ENCODE results near the gene FERMT1.

DNA sequence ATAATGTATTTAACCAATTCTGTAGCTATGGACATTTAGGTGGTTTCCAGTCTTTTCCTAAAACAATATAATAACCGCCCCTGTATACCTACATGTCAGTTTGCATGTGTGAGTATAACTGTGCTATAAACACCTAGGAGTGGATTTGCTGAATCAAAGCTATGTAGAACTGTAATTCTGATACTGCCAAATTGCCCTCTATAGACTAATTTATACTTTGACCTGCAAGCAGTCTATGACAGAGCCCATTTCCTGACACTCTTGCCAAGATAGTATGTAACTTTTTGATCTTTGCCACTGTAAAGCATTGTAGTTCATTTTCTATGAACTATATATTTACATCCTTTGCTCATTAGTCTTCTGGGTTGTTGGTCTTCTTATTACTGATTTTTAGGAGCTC, 19.5 kb downstream of the FERMT1 start:
- TF ChIP-seq, protein P1, sequence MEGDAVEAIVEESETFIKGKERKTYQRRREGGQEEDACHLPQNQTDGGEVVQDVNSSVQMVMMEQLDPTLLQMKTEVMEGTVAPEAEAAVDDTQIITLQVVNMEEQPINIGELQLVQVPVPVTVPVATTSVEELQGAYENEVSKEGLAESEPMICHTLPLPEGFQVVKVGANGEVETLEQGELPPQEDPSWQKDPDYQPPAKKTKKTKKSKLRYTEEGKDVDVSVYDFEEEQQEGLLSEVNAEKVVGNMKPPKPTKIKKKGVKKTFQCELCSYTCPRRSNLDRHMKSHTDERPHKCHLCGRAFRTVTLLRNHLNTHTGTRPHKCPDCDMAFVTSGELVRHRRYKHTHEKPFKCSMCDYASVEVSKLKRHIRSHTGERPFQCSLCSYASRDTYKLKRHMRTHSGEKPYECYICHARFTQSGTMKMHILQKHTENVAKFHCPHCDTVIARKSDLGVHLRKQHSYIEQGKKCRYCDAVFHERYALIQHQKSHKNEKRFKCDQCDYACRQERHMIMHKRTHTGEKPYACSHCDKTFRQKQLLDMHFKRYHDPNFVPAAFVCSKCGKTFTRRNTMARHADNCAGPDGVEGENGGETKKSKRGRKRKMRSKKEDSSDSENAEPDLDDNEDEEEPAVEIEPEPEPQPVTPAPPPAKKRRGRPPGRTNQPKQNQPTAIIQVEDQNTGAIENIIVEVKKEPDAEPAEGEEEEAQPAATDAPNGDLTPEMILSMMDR (conservative IDR thresholded peaks at IDR 0.05; ENCODE audit: low read depth, low read length) = no peak
- no peak for TF ChIP-seq EZH2 (IDR thresholded peaks at IDR 0.05; ENCODE audit: borderline replicate concordance, low read depth, low read length, poor library complexity, severe bottlenecking)

All from A673 (cell line).